Lower leg skin (tissue), 4 donors: ENCODE data around the gene AUH. TPM values are rescaled to one million over a fixed set of nuclear protein-coding genes. Genes with fewer than 3 reads are reported as not detected.

Source experiments
- DNase-seq, 2 donors: peaks; one replicate each; pipeline ENCODE4 v3.0.0-alpha.2; 2019; ENCODE audit warnings: low spot score in 2 of 2
- H3K4me3 ChIP-seq: fragments of 200-600 bp; sonication (generic); 2 replicates; pipeline ENCODE4 v1.5.1; 2017; ENCODE audit warnings: mild to moderate bottlenecking, low read depth; ENCODE audit not compliant: poor library complexity, severe bottlenecking
- CTCF ChIP-seq, 3 donors: fragments of 450-650 bp; IDR thresholded peaks; one replicate each; pipeline ENCODE4 v1.5.1; 2016; ENCODE audit warnings: antibody characterized with exemption in 3 of 3, mild to moderate bottlenecking in 3 of 3, moderate library complexity in 2 of 3
- POLR2A ChIP-seq, 2 donors: fragments of 450-650 bp; IDR thresholded peaks; one replicate each; pipeline ENCODE4 v1.6.1; 2016 to 2017; ENCODE audit warnings: antibody characterized with exemption in 2 of 2, mild to moderate bottlenecking in 1 of 2, moderate library complexity in 1 of 2
- WGBS, 2 donors: methylation state at CpG; one replicate each; pipeline ENCODE4 v1.1.5; 2018; 5-methylcytosine and 5-hydroxymethylcytosine counted together
- intact Hi-C: fragments of 100-400 bp; cut with DNase I; formaldehyde crosslinking; loops from one replicate; pipeline ENCODE4 v1.15.0; 2023; ENCODE audit warnings: low total_unique reads
- total RNA-seq, 4 donors: library from RNA; depleted of rRNA; stranded (reverse); fragments of >200 nt; gene quantifications; one replicate each; pipeline ENCODE4 v1.1.0, GENCODE V29; 2016

The AUH gene
- total RNA-seq, 4 donors from 2014 or later, result 30.7 to 54.4 (median 32.4) TPM

DNA sequence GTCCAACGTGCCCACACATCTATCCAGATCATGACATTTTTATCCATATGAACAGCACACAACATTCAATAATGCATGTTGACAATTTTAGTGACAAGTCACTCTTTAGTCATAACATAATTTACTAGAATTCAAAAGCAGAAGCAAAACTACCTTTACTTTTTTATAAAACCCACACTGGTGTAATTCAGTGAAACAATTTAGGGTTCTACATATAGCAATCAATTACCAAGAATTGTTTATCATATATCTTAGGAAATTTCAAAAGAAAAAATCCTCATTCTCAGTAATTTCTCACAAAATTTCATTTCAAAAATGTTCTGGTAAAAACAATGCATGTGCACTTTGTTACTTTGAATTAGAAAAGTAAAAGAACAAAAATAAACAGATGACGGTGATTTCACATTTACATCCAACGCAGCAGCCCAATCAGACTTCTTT is 12.6 kb downstream of the AUH start:
- TF ChIP-seq POLR2A (IDR thresholded peaks at IDR 0.05), result no peak
- no peak for TF ChIP-seq CTCF (IDR thresholded peaks at IDR 0.05)
- H3K4me3 ChIP-seq, result no peak overlapping the region
- intact Hi-C loops, result no loop called here
- WGBS, 2 donors, result 89% methylated on average over 3 of the region's 3 CpGs
- no peak for DNase-seq

GRCh38 chr9:91348191-91348807 is 13.4 kb downstream of the AUH start:
- intact Hi-C loops, result no loop called here
- 74 to 77% methylated on average over 6 of the region's 6 CpGs for WGBS, 2 donors
- TF ChIP-seq POLR2A (IDR thresholded peaks at IDR 0.05) (no peak), CTCF (IDR thresholded peaks at IDR 0.05) (no peak)
- DNase-seq, result no peak
- H3K4me3 ChIP-seq, result no peak overlapping the region

GRCh38 chr9:91347377-91347776 is 14.3 kb downstream of the AUH start:
- intact Hi-C loops, result no loop called here
- TF ChIP-seq CTCF (IDR thresholded peaks at IDR 0.05), result no peak
- TF ChIP-seq POLR2A (IDR thresholded peaks at IDR 0.05), result no peak
- DNase-seq, result no peak
- no peak overlapping the region for H3K4me3 ChIP-seq

DNA sequence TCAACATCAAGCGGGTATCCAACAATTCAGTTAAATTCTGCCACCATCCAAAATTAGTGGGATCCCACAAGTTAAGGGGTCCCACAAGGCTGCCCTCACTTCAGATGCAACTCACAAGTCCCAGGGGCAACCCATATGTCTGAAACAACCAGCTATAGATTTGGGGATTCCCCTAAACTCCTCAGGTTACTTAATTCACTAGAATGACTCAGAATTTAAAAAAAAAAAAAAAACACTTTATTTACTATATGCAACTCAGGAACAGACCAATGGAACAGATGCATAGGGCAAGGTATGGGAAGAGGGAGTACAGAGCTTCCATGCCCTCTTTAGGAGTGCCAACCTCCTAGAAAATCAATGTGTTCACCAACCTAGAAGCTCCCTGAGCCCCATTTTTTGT is 15.1 kb downstream of the AUH start:
- TF ChIP-seq CTCF (IDR thresholded peaks at IDR 0.05) (no peak), POLR2A (IDR thresholded peaks at IDR 0.05) (no peak)
- H3K4me3 ChIP-seq, result no peak overlapping the region
- no peak for DNase-seq
- intact Hi-C loops, result no loop called here
- 96 to 97% methylated on average over 1 of the region's 1 CpG for WGBS, 2 donors

DNA sequence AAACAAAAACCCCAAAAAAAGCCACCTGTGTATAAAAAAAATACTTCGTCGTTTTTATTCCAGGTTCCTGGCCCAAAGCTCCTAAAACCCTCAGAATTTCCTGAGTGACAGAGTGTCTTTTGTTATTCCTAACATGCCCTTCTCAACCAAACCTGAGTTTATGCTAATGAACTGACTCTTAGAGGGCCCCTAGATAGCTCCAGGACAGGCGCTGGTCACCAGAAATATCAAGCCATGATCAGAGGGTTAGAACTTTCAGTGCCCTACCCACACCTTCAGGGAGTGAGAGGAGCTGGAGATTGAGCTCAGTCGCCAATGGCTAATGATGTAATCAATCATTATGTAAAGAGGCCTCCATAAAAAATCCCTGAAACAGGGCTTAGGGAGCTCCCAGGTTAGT is 15.7 kb downstream of the AUH start:
- DNase-seq, result no peak
- intact Hi-C loops, result no loop called here
- TF ChIP-seq POLR2A (IDR thresholded peaks at IDR 0.05) (no peak), CTCF (IDR thresholded peaks at IDR 0.05) (no peak)
- 86 to 87% methylated on average over 4 of the region's 4 CpGs for WGBS, 2 donors
- H3K4me3 ChIP-seq, result no peak overlapping the region

DNA sequence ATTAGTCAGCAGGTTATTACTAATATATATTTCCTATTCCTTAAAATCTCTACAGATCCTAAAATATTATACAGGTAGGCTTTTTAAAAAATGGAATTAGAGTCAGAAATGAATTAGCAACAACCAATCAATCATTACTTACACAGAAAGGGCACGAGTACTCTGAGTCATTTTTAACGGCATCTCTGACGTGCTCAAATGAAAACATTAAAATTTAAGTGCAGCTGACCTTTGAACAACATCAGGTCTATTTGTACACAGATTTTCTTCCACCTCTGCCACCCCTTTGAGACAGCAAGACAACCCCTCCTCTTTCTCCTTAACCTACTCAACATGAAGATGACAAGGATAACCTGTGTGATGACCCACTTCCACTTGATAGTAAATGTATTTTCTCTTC is 19.1 kb downstream of the AUH start:
- TF ChIP-seq POLR2A (IDR thresholded peaks at IDR 0.05), result no peak
- intact Hi-C loops, result no loop called here
- DNase-seq, result no peak
- WGBS, 2 donors, result 94 to 98% methylated on average over 3 of the region's 3 CpGs
- H3K4me3 ChIP-seq, result no peak overlapping the region
